Measurements from ENCODE around the gene PGAP6.

PGAP6 gene

DNA sequence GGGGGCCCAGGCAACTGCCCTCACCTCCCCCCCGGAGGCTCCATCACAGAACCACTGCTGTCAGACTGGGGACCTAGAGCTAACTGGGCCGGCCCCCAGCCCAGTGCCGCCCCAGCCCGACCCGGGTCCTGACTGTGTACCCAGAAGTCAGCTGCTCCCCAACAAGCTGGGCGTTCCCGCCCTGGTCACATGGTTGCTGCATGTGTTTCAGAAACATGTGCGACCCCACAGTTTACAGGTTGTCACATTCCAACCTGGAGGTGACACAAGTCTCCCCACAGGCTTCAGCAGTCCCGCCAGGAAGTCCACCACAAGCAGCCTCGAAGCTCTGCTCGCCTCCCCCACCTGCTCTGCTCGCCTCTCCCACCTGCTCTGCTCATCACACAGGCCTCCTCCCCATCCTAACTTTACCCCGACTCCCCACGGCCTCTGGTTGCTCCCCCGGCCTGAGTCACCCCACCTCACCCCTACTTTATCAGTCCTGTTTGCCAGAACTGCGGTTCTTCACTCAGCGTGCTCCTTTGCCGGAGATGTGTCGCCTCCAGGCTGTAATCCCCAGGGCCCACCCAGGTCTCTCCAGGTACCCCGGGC is 12.4 kb downstream of the PGAP6 start:
- Histone ChIP-seq H3K36me3 (ENCODE audit: insufficient read depth, low read length) (peaks cover 67% of the 10 kb centered on the region), H3K27me3 (ENCODE audit: insufficient read depth, low read length, poor library complexity) (no peaks in the 10 kb centered on the region), H4K20me1 (ENCODE audit: insufficient read depth, low read length) (peaks cover 20% of the 10 kb centered on the region; the same call in 1 of the 2 replicates), H3K79me2 (ENCODE audit: insufficient read depth, low read length) (peaks cover 7% of the 10 kb centered on the region), H3K4me1 (ENCODE audit: insufficient read depth, low read length) (peaks cover 27% of the 10 kb centered on the region), H3K9me3 (ENCODE audit: insufficient read depth, low read length, severe bottlenecking) (no peaks in the 10 kb centered on the region), H3K4me2 (ENCODE audit: insufficient read depth, low read length) (peak overlapping the region; percentile 65), H3K9ac (ENCODE audit: low read depth, low read length) (peak overlapping the region; percentile 56), H3K4me3 (ENCODE audit: low read depth in 1 of 2, low read length in 2 of 2) (peak overlapping the region in 1 of 2 experiments; percentile 53; a peak in 3 of 4 replicates), H2AFZ (ENCODE audit: low read depth, low read length) (no peak overlapping the region), H3K27ac (ENCODE audit: low read length) (no peak overlapping the region)
- DNase-seq (no peak), ATAC-seq (ENCODE audit: insufficient read depth, low read depth) (no peak)
- TF ChIP-seq EZH2 (IDR thresholded peaks at IDR 0.05; ENCODE audit: borderline replicate concordance, low read depth, low read length, severe bottlenecking) = no peak
- no peak for TF ChIP-seq CTCF (IDR thresholded peaks at IDR 0.05; ENCODE audit: borderline replicate concordance, extremely low read depth, low read length, poor library complexity, severe bottlenecking)

GRCh38 chr16:368388-369158 is 13.2 kb downstream of the PGAP6 start:
- Histone ChIP-seq H2AFZ (ENCODE audit: low read depth, low read length) (no peak overlapping the region), H3K36me3 (ENCODE audit: insufficient read depth, low read length) (peaks cover 59% of the 10 kb centered on the region), H3K9ac (ENCODE audit: low read depth, low read length) (peak overlapping the region; percentile 56; the same call in 1 of the 2 replicates), H3K27ac (ENCODE audit: low read length) (no peak overlapping the region), H3K4me3 (ENCODE audit: low read depth in 1 of 2, low read length in 2 of 2) (no peak overlapping the region), H3K27me3 (ENCODE audit: insufficient read depth, low read length, poor library complexity) (no peaks in the 10 kb centered on the region), H3K4me1 (ENCODE audit: insufficient read depth, low read length) (peaks cover 27% of the 10 kb centered on the region), H4K20me1 (ENCODE audit: insufficient read depth, low read length) (peaks cover 20% of the 10 kb centered on the region; the same call in 1 of the 2 replicates), H3K9me3 (ENCODE audit: insufficient read depth, low read length, severe bottlenecking) (no peaks in the 10 kb centered on the region), H3K4me2 (ENCODE audit: insufficient read depth, low read length) (peak overlapping the region; percentile 65; the same call in 1 of the 2 replicates), H3K79me2 (ENCODE audit: insufficient read depth, low read length) (peaks cover 7% of the 10 kb centered on the region)
- DNase-seq (no peak), ATAC-seq (ENCODE audit: insufficient read depth, low read depth) (no peak)
- TF ChIP-seq CTCF (IDR thresholded peaks at IDR 0.05; ENCODE audit: borderline replicate concordance, extremely low read depth, low read length, poor library complexity, severe bottlenecking) (no peak), EZH2 (IDR thresholded peaks at IDR 0.05; ENCODE audit: borderline replicate concordance, low read depth, low read length, severe bottlenecking) (no peak)

- H3K36me3 ChIP-seq (ENCODE audit: insufficient read depth, low read length) = peaks cover 47% of the 10 kb centered on the region
- peaks cover 23% of the 10 kb centered on the region; the same call in 1 of the 2 replicates for H4K20me1 ChIP-seq (ENCODE audit: insufficient read depth, low read length)
- no peak overlapping the region for H3K9ac ChIP-seq (ENCODE audit: low read depth, low read length)
- TF ChIP-seq EZH2 (IDR thresholded peaks at IDR 0.05; ENCODE audit: borderline replicate concordance, low read depth, low read length, severe bottlenecking) (no peak), CTCF (IDR thresholded peaks at IDR 0.05; ENCODE audit: borderline replicate concordance, extremely low read depth, low read length, poor library complexity, severe bottlenecking) (no peak)
- H3K27ac ChIP-seq (ENCODE audit: low read length) = no peak overlapping the region
- H3K79me2 ChIP-seq (ENCODE audit: insufficient read depth, low read length) = peaks cover 7% of the 10 kb centered on the region
- H3K27me3 ChIP-seq (ENCODE audit: insufficient read depth, low read length, poor library complexity) = no peaks in the 10 kb centered on the region
- no peak overlapping the region for H2AFZ ChIP-seq (ENCODE audit: low read depth, low read length)
- no peak for ATAC-seq (ENCODE audit: insufficient read depth, low read depth)
- no peak overlapping the region for H3K4me2 ChIP-seq (ENCODE audit: insufficient read depth, low read length)
- no peaks in the 10 kb centered on the region for H3K9me3 ChIP-seq (ENCODE audit: insufficient read depth, low read length, severe bottlenecking)
- no peak overlapping the region for H3K4me3 ChIP-seq (ENCODE audit: low read depth in 1 of 2, low read length in 2 of 2)
- DNase-seq = no peak
- peaks cover 29% of the 10 kb centered on the region for H3K4me1 ChIP-seq (ENCODE audit: insufficient read depth, low read length)
Observed at GRCh38 chr16:367333-367903, 14.4 kb downstream of the PGAP6 start.

Measured in DND-41 (cell line).